Heart right ventricle (tissue), 16 donors: ENCODE data around the gene VIPR1. TPM values are rescaled to one million over a fixed set of nuclear protein-coding genes. Genes with fewer than 3 reads are reported as not detected.
A peak's percentile ranks its signal among the peaks of the same experiment; 100 is the strongest.

Experiments
- ATAC-seq, 8 donors: fragments of 200-7000 bp; cut with Tn5 transposase; one replicate each; pipeline ENCODE4 v1.9.1; 2020; ENCODE audit warnings: mild to moderate bottlenecking in 8 of 8, moderate library complexity in 8 of 8, moderate number of reproducible peaks in 1 of 8
- DNase-seq, 2 donors: peaks; one replicate each; pipeline ENCODE4 v3.0.0-alpha.2; 2020
- H3K27ac ChIP-seq, 10 donors: fragments of 200-600 bp; sonication (generic) in 2 of 10; one replicate each; pipeline versions ENCODE4 v1.5.0 to v1.8.0; 2020 to 2022; ENCODE audit warnings: mild to moderate bottlenecking in 3 of 10
- H3K27me3 ChIP-seq, 7 donors: fragments of 200-600 bp; one replicate each; pipeline ENCODE4 v1.8.0; 2021 to 2022; ENCODE audit warnings: mild to moderate bottlenecking in 2 of 7
- H3K36me3 ChIP-seq, 9 donors: fragments of 200-600 bp; sonication (generic) in 1 of 9; one replicate each; pipeline versions ENCODE4 v1.5.0 to v1.8.0; 2020 to 2022; ENCODE audit warnings: mild to moderate bottlenecking in 2 of 9
- H3K4me1 ChIP-seq, 9 donors: fragments of 200-600 bp; sonication (generic) in 1 of 9; one replicate each; pipeline versions ENCODE4 v1.5.0 to v1.8.0; 2020 to 2022; ENCODE audit warnings: mild to moderate bottlenecking in 4 of 9
- H3K4me3 ChIP-seq, 10 donors: fragments of 200-600 bp; sonication (generic) in 2 of 10; one replicate each; pipeline versions ENCODE4 v1.5.0 to v1.8.0; 2020 to 2022; ENCODE audit warnings: mild to moderate bottlenecking in 7 of 10, moderate library complexity in 2 of 10
- H3K9me3 ChIP-seq, 11 donors: fragments of 200-600 bp in 10 of 11; sonication (generic) in 2 of 11; one replicate each; pipeline versions ENCODE4 v1.5.0 to v1.8.0; 2013 to 2022; ENCODE audit warnings: mild to moderate bottlenecking in 2 of 11, control low read depth in 1 of 11, moderate library complexity in 1 of 11
- CTCF ChIP-seq, 9 donors: fragments of 200-600 bp; sonication (generic) in 2 of 9; IDR thresholded peaks; one replicate each; pipeline versions ENCODE4 v1.5.0 to v1.8.0; 2021 to 2022; ENCODE audit warnings: antibody characterized with exemption in 9 of 9, mild to moderate bottlenecking in 5 of 9, moderate library complexity in 1 of 9
- WGBS, 2 donors: extraction: QIAGEN DNeasy Blood & Tissue Kit; methylation state at CpG; one replicate each; pipeline ENCODE4 v1.1.7; 2013; ENCODE audit warnings: inconsistent platforms in 1 of 2; 5-methylcytosine and 5-hydroxymethylcytosine counted together
- intact Hi-C, 10 donors: fragments of 100-400 bp; cut with DNase I; formaldehyde crosslinking; loops; one replicate each; pipeline versions ENCODE4 v1.11.1 to v1.14.2; 2022
- polyA plus RNA-seq, 2 donors: library from polyadenylated mRNA; stranded (reverse); fragments of 200-250 nt; gene quantifications; one replicate each; pipeline ENCODE4 v1.2.3, GENCODE V29; 2013
- total RNA-seq, 10 donors: library from RNA; stranded (reverse); fragmentation: NEBNext Ultra II Directional in 3 of 10; extraction: Animal tissue kit (Norgen Biotek cat#: 25700) in 3 of 10; gene quantifications; one replicate each; pipeline versions ENCODE4 v1.2.1 to v1.2.4, GENCODE V29; 2021 to 2023
- donor health status: Arrhythmogenic right ventricular cardiomyopathy.
- donor health status: ischemic (EF 13 %, LVEDD 7.1; RV severe dilation, severe dysfunction).
- donor health status: healthy with polysubstance abuse.
- donor health status: DM: no; HTN: yes; CAD: no.
- donor health status: DM: no; HTN: no; CAD: no.
- donor health status: ischemic (EF 25% LVEDD 6.9; RV normal size, moderate dysfunction).
- donor health status: ischemic (EF 25% LVEDD 5.7; RV mildly dilated, moderate dysfunction).
- donor health status: healthy.
- donor health status: DM: yes; HTN: yes; CAD: no.
- donor health status: Ischemic cardiomyopathy.
- donor health status: ischemic (EF 35%, LVEDD 5.7; RV mildly dilated, moderate dysfunction).
- donor health status: nonischemic (EF 11% LVEDD 7.7; RV severe dilation, severe dysfunction).
- donor health status: DM: yes; HTN: yes; CAD: no.
- donor health status: PGD.
- donor health status: ischemic (EF 29% LVEDD 5.4; RV normal size, mild dysfunction).
- donor health status: nonischemic (EF 23%, LVEDD 6.1; RV moderate dilation, normal function).

VIPR1 gene
- total and polyA plus RNA-seq, 12 donors = 0.76 to 8.3 (median 1.9) TPM

- TF ChIP-seq CTCF (IDR thresholded peaks at IDR 0.05) = no peak
- Histone ChIP-seq H3K27ac (peak overlapping the region; percentile 24 to 77 (median 60)), H3K4me3 (no peak overlapping the region), H3K27me3 (no peaks in the 10 kb centered on the region), H3K36me3 (no peaks in the 10 kb centered on the region), H3K4me1 (peaks cover 5 to 40% (median 29%) of the 10 kb centered on the region in 9 donors), H3K9me3 (no peaks in the 10 kb centered on the region)
- ATAC-seq = peak in 2 of 8 donors; percentile 3 to 9
- intact Hi-C loops = no loop called here
- WGBS, 2 donors = 47 to 67% methylated on average over 4 of the region's 4 CpGs
- no peak for DNase-seq
These were observed 12.4 kb downstream of the VIPR1 start for GRCh38 chr3:42514876-42515275.

GRCh38 chr3:42515391-42515916 is 13.0 kb downstream of the VIPR1 start:
- Histone ChIP-seq H3K9me3 (no peaks in the 10 kb centered on the region), H3K4me3 (no peak overlapping the region), H3K27me3 (no peaks in the 10 kb centered on the region), H3K36me3 (no peaks in the 10 kb centered on the region), H3K4me1 (peaks cover 4 to 37% (median 28%) of the 10 kb centered on the region in 9 donors), H3K27ac (peak overlapping the region; percentile 24 to 77 (median 60))
- ATAC-seq (peak; percentile 77 to 95 (median 92)), DNase-seq (peak; percentile 69 to 74)
- no peak for TF ChIP-seq CTCF (IDR thresholded peaks at IDR 0.05)
- 45 to 62% methylated on average over 12 of the region's 12 CpGs for WGBS, 2 donors
- intact Hi-C loops = no loop called here

GRCh38 chr3:42515976-42516375 is 13.5 kb downstream of the VIPR1 start:
- DNase-seq = no peak

GRCh38 chr3:42516443-42516842 is 14.0 kb downstream of the VIPR1 start:
- no peaks in the 10 kb centered on the region for H3K36me3 ChIP-seq
- no peaks in the 10 kb centered on the region for H3K9me3 ChIP-seq
- H3K27ac ChIP-seq = peak overlapping the region in 7 of 10 donors; percentile 27 to 77 (median 66)
- TF ChIP-seq CTCF (IDR thresholded peaks at IDR 0.05) = no peak
- intact Hi-C loops = no loop called here
- no peak overlapping the region for H3K4me3 ChIP-seq
- ATAC-seq (no peak), DNase-seq (no peak)
- WGBS, 2 donors = 55 to 66% methylated on average over 5 of the region's 5 CpGs
- no peaks in the 10 kb centered on the region for H3K27me3 ChIP-seq
- peaks cover 0 to 29% (median 19%) of the 10 kb centered on the region in 9 donors for H3K4me1 ChIP-seq

More at GRCh38 chr3:42515976-42516375, 13.5 kb downstream of the VIPR1 start:
- no peak for TF ChIP-seq CTCF (IDR thresholded peaks at IDR 0.05)
- H3K4me3 ChIP-seq = no peak overlapping the region
- peak in 3 of 8 donors; percentile 11 to 22 (median 15) for ATAC-seq
- H3K9me3 ChIP-seq = no peaks in the 10 kb centered on the region
- peak overlapping the region in 7 of 10 donors; percentile 27 to 77 (median 66) for H3K27ac ChIP-seq
- WGBS, 2 donors = 65% methylated on average over 2 of the region's 2 CpGs
- no peaks in the 10 kb centered on the region for H3K27me3 ChIP-seq
- H3K4me1 ChIP-seq = peaks cover 2 to 32% (median 23%) of the 10 kb centered on the region in 9 donors
- no peaks in the 10 kb centered on the region for H3K36me3 ChIP-seq
- intact Hi-C loops = no loop called here
